Parathyroid adenoma (tissue), 2 donors: ENCODE results near the gene ZNF337.
"Not testable (repeated sequence)": the region's sequence is repeated elsewhere in the genome, so short reads cannot be mapped to it uniquely, and the experiment has no call there.

Experiments used
- H2AFZ ChIP-seq: fragments of 300-600 bp; sonication (generic); one replicate; pipeline ENCODE4 v1.7.0; 2017; ENCODE audit warnings: antibody characterized with exemption, mild to moderate bottlenecking
- H3K27ac ChIP-seq: fragments of 300-600 bp; sonication (generic); one replicate; pipeline ENCODE4 v1.7.0; 2017
- H3K27me3 ChIP-seq: fragments of 300-600 bp; sonication (generic); one replicate; pipeline ENCODE4 v1.7.0; 2017; ENCODE audit warnings: low read length; ENCODE audit not compliant: control insufficient read depth, insufficient read depth
- H3K36me3 ChIP-seq: fragments of 300-600 bp; sonication (generic); one replicate; pipeline ENCODE4 v1.7.0; 2017; ENCODE audit warnings: low read length; ENCODE audit not compliant: control insufficient read depth, insufficient read depth
- H3K4me1 ChIP-seq: fragments of 300-600 bp; sonication (generic); one replicate; pipeline ENCODE4 v1.7.0; 2017; ENCODE audit warnings: control low read depth
- H3K4me2 ChIP-seq: fragments of 300-600 bp; sonication (generic); one replicate; pipeline ENCODE4 v1.7.0; 2017; ENCODE audit warnings: low read length
- H3K4me3 ChIP-seq: fragments of 300-600 bp; sonication (generic); one replicate; pipeline ENCODE4 v1.7.0; 2017; ENCODE audit warnings: low read depth, low read length
- H3K79me2 ChIP-seq: fragments of 300-600 bp; sonication (generic); one replicate; pipeline ENCODE4 v1.7.0; 2017; ENCODE audit warnings: control low read depth
- H3K9ac ChIP-seq: fragments of 300-600 bp; sonication (generic); one replicate; pipeline ENCODE4 v1.7.0; 2017; ENCODE audit warnings: mild to moderate bottlenecking
- H3K9me3 ChIP-seq: fragments of 300-600 bp; sonication (generic); one replicate; pipeline ENCODE4 v1.7.0; 2017; ENCODE audit warnings: low read length; ENCODE audit not compliant: control insufficient read depth
- CTCF ChIP-seq: fragments of 300-600 bp; sonication (generic); IDR thresholded peaks from one replicate; pipeline ENCODE4 v1.7.0; 2017; ENCODE audit warnings: antibody characterized with exemption, mild to moderate bottlenecking
- donor health status: primary hyperparathyroidism.

Gene ZNF337

GRCh38 chr20:25725639-25726038 is 29.0 kb upstream of the ZNF337 start:
- Histone ChIP-seq H3K4me1 (no peaks in the 10 kb centered on the region), H3K27me3 (no peaks in the 10 kb centered on the region), H3K9me3 (no peaks in the 10 kb centered on the region), H3K9ac (no peak overlapping the region), H3K36me3 (no peaks in the 10 kb centered on the region), H2AFZ (no peak overlapping the region), H3K4me3 (no peak overlapping the region), H3K79me2 (peaks cover 3% of the 10 kb centered on the region), H3K27ac (no peak overlapping the region), H3K4me2 (no peak overlapping the region)
- TF ChIP-seq CTCF = no peak

GRCh38 chr20:25723975-25724374 is 27.3 kb upstream of the ZNF337 start:
- Histone ChIP-seq H3K4me1 (no peaks in the 10 kb centered on the region), H2AFZ (no peak overlapping the region), H3K79me2 (peaks cover 6% of the 10 kb centered on the region), H3K9me3 (no peaks in the 10 kb centered on the region), H3K27me3 (no peaks in the 10 kb centered on the region), H3K36me3 (no peaks in the 10 kb centered on the region), H3K4me3 (no peak overlapping the region), H3K4me2 (no peak overlapping the region), H3K9ac (no peak overlapping the region), H3K27ac (no peak overlapping the region)
- no peak for TF ChIP-seq CTCF

GRCh38 chr20:25720285-25720684 is 23.6 kb upstream of the ZNF337 start:
- peaks cover 3% of the 10 kb centered on the region for H3K79me2 ChIP-seq
- H2AFZ ChIP-seq = no peak overlapping the region
- no peak overlapping the region for H3K9ac ChIP-seq
- no peak overlapping the region for H3K4me3 ChIP-seq
- H3K27me3 ChIP-seq = no peaks in the 10 kb centered on the region
- no peaks in the 10 kb centered on the region for H3K9me3 ChIP-seq
- TF ChIP-seq CTCF = no peak
- no peak overlapping the region for H3K27ac ChIP-seq
- no peak overlapping the region for H3K4me2 ChIP-seq
- no peaks in the 10 kb centered on the region for H3K36me3 ChIP-seq
- no peaks in the 10 kb centered on the region for H3K4me1 ChIP-seq

- not testable (repeated sequence) for H3K79me2 ChIP-seq, H2AFZ ChIP-seq, H3K4me2 ChIP-seq, H3K36me3 ChIP-seq, H3K4me1 ChIP-seq, H3K9me3 ChIP-seq, H3K27me3 ChIP-seq, H3K27ac ChIP-seq, H3K4me3 ChIP-seq, H3K9ac ChIP-seq
Observed at GRCh38 chr20:25718896-25719809, 22.5 kb upstream of the ZNF337 start.

GRCh38 chr20:25707695-25708094 is 11.0 kb upstream of the ZNF337 start:
- Histone ChIP-seq H3K36me3 (no peaks in the 10 kb centered on the region), H3K79me2 (peaks cover 11% of the 10 kb centered on the region), H3K27me3 (no peaks in the 10 kb centered on the region), H2AFZ (no peak overlapping the region), H3K4me2 (no peak overlapping the region), H3K4me3 (no peak overlapping the region), H3K4me1 (no peaks in the 10 kb centered on the region), H3K9ac (no peak overlapping the region), H3K27ac (no peak overlapping the region), H3K9me3 (no peaks in the 10 kb centered on the region)
- TF ChIP-seq CTCF = no peak
